Transverse colon (tissue), 4 donors: ENCODE measurements around the gene MEIS2. TPM values are rescaled to one million over a fixed set of nuclear protein-coding genes. Genes with fewer than 3 reads are reported as not detected.

ENCODE experiments used
- DNase-seq: peaks from one replicate; pipeline ENCODE4 v3.0.0-alpha.2; 2019
- H3K27ac ChIP-seq, 4 donors: fragments of 200-600 bp; sonication (generic); 2 replicates each; pipeline ENCODE4 v1.5.1; 2016 to 2018; ENCODE audit warnings: inconsistent platforms in 4 of 4
- H3K27me3 ChIP-seq: fragments of 200-600 bp; sonication (generic); 2 replicates; pipeline ENCODE4 v1.5.1; 2017; ENCODE audit warnings: inconsistent platforms
- H3K36me3 ChIP-seq, 4 donors: fragments of 200-600 bp; sonication (generic); 2 replicates each; pipeline ENCODE4 v1.5.1; 2017 to 2019; ENCODE audit warnings: inconsistent platforms in 4 of 4
- H3K4me1 ChIP-seq, 4 donors: fragments of 200-600 bp; sonication (generic); 2 replicates each; pipeline ENCODE4 v1.5.1; 2017 to 2020; ENCODE audit warnings: inconsistent platforms in 4 of 4
- H3K4me3 ChIP-seq, 4 donors: fragments of 200-600 bp; sonication (generic); 1 replicate in 1 of 4; 2 replicates in 3 of 4; pipeline versions ENCODE4 v1.5.1 to v1.6.1; 2017 to 2019; ENCODE audit warnings: inconsistent platforms in 4 of 4
- H3K9me3 ChIP-seq, 2 donors: fragments of 200-600 bp; sonication (generic); 2 replicates each; pipeline ENCODE4 v1.5.1; 2017 to 2019; ENCODE audit warnings: inconsistent platforms in 2 of 2
- EP300 ChIP-seq: sonication (generic); formaldehyde crosslinking; IDR thresholded peaks from one replicate; pipeline ENCODE4 v1.6.1; 2017; ENCODE audit warnings: antibody characterized with exemption, low read depth
- POLR2A ChIP-seq: fragments of 450-650 bp; IDR thresholded peaks from one replicate; pipeline ENCODE4 v1.6.1; 2016; ENCODE audit warnings: antibody characterized with exemption, mild to moderate bottlenecking, moderate library complexity
- POLR2AphosphoS5 ChIP-seq, 3 donors: sonication (generic); formaldehyde crosslinking; IDR thresholded peaks; one replicate each; pipeline ENCODE4 v1.6.1; 2016; ENCODE audit warnings: antibody characterized with exemption in 3 of 3
- WGBS, 2 donors: methylation state at CpG; one replicate each; pipeline ENCODE4 v1.1.5; 2018; ENCODE audit warnings: low coverage in 1 of 2; 5-methylcytosine and 5-hydroxymethylcytosine counted together
- in situ Hi-C, 4 donors: fragments of 200-750 bp; cut with MboI; loops; one replicate each; pipeline versions ENCODE4 v1.15.0 to v1.15.1; 2017; ENCODE audit warnings: low sequenced_read_pairs in 3 of 4, low pct_ligation_motif_present in 1 of 4, low pct_unique_long_range_greater_than_20kb in 1 of 4
- intact Hi-C: fragments of 100-400 bp; cut with DNase I; formaldehyde crosslinking; loops from one replicate; pipeline ENCODE4 v1.15.1; 2023; ENCODE audit warnings: low total_unique reads
- total RNA-seq, 4 donors: library from RNA; depleted of rRNA; stranded (reverse); fragments of >200 nt; gene quantifications; one replicate each; pipeline ENCODE4 v1.1.0, GENCODE V29; 2016
- TF ChIP-seq, protein P1 (sequence below), 5 experiments: fragments of 200-600 bp in 3 of 5; fragments of 450-650 bp in 2 of 5; sonication (generic) in 3 of 5; IDR thresholded peaks; 1 replicate in 2 of 5; 2 replicates in 3 of 5; pipeline ENCODE4 v1.5.1; 2016 to 2017; ENCODE audit warnings: antibody characterized with exemption in 5 of 5, inconsistent platforms in 3 of 5, mild to moderate bottlenecking in 2 of 5, moderate library complexity in 1 of 5

MEIS2 gene
- total RNA-seq, 4 donors from 2014 or later: 16.5 to 43.4 (median 32.7) TPM

DNA sequence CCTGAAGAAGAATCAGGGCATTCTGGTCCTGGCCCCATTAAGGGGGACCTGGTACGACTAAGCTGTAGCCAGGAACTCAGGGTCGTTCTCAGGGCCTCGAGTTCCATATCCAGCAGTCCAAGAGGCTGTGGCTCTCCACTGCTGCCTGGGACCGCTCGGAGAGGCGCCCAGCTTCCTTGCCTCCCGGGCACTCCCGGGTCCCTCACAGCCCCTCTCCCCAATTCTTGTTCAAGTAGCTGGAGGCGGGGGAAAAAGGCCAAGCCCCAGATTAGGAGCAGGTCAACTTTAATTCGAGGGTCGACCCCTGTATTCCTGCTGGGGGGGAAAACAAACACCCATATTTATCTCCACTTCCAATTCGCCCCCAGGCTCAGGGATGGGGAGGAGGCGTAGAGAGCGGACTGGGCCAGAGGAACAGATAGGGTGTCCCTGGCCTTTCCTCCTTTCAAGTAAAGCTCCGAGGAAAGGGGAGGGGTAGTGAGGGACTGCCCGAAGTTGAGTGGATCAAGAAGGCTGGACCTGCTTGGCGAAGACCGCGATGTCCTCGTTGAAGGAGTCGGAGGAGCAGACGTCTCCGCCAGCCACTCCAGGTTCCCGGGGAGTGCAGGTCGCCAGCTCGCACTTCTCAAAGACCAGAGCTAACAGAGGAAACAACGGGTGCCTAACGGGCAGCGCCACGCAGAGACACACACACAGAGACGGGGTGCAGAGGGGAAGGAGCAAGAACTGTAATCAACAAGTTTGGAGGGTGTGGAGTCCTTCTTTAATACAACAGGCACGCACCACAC is 4.4 kb downstream of the MEIS2 start:
- Histone ChIP-seq H3K27me3 (peaks cover 80% of the 10 kb centered on the region), H3K4me3 (peak overlapping the region; percentile 48 to 72 (median 70))
- DNase-seq: no peak

GRCh38 chr15:37094915-37095711 is 5.2 kb downstream of the MEIS2 start:
- Histone ChIP-seq H3K4me3 (peak overlapping the region; percentile 17 to 72 (median 59)), H3K27me3 (peaks cover 77% of the 10 kb centered on the region), H3K36me3 (no peaks in the 10 kb centered on the region), H3K9me3 (no peaks in the 10 kb centered on the region), H3K4me1 (peaks cover 0 to 17% (median 2%) of the 10 kb centered on the region in 4 donors), H3K27ac (peak overlapping the region; percentile 82 to 98 (median 90))
- DNase-seq: no peak
- intact Hi-C loops (loop anchor here (5.0 kb wide), 2 partner anchors 37 to 208 kb away; no protein-coding TSS in a partner anchor), in situ Hi-C loops (no loop called here)
- TF ChIP-seq POLR2AphosphoS5 (IDR thresholded peaks at IDR 0.05) (no peak), POLR2A (no peak), EP300 (no peak)
- WGBS, 2 donors: 24 to 35% methylated on average over 10 to 36 of the region's 36 CpGs

More for the DNA sequence above, 4.4 kb downstream of the MEIS2 start:
- H3K36me3 ChIP-seq: no peaks in the 10 kb centered on the region
- intact Hi-C loops (loop anchor here (5.0 kb wide), 2 partner anchors 36 to 209 kb away; no protein-coding TSS in a partner anchor), in situ Hi-C loops (no loop called here)
- H3K27ac ChIP-seq: peak overlapping the region; percentile 82 to 98 (median 90)
- no peaks in the 10 kb centered on the region for H3K9me3 ChIP-seq
- peaks cover 0 to 17% (median 2%) of the 10 kb centered on the region in 4 donors for H3K4me1 ChIP-seq
- 31 to 44% methylated on average over 4 to 32 of the region's 32 CpGs for WGBS, 2 donors
- TF ChIP-seq EP300: no peak
- no peak for TF ChIP-seq POLR2AphosphoS5 (IDR thresholded peaks at IDR 0.05)

DNA sequence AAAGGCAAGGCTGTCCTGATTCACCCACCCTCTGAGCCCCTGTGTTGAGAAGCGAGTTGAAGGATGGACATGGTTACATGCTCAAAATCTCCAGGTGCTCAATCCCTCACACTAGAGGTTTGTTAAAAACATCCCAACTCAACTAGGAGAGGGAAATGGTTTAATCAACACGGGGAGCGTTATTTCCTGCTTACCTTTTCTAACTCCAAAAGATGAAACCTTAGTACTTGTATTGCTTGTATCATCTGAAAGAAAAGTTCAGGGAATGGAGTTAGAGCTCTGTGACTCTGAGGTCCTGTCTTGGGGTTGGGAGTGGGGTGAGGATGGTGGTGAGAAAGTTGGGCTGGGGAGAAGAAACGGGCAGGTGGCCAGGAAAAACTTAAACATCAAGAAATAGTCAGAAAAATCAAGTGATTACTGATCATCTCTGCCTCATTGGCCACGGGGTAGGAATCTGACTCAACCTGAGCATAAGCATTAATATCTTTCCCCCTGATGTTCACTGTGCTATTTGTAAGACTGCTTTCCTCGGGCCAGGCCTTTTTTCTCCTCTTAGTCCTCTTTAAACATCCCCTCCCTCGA is 5.9 kb downstream of the MEIS2 start:
- in situ Hi-C loops (no loop called here), intact Hi-C loops (no loop called here)
- no peaks in the 10 kb centered on the region for H3K9me3 ChIP-seq
- no peaks in the 10 kb centered on the region for H3K36me3 ChIP-seq
- peak overlapping the region; percentile 82 to 98 (median 90) for H3K27ac ChIP-seq
- peak overlapping the region in 2 of 4 donors; percentile 48 to 72 for H3K4me3 ChIP-seq
- peaks cover 0 to 12% (median 2%) of the 10 kb centered on the region in 4 donors for H3K4me1 ChIP-seq
- WGBS, 2 donors: 32 to 40% methylated on average over 7 of the region's 7 CpGs
- no peak for TF ChIP-seq EP300
- TF ChIP-seq POLR2AphosphoS5 (IDR thresholded peaks at IDR 0.05): no peak
- TF ChIP-seq, protein P1, sequence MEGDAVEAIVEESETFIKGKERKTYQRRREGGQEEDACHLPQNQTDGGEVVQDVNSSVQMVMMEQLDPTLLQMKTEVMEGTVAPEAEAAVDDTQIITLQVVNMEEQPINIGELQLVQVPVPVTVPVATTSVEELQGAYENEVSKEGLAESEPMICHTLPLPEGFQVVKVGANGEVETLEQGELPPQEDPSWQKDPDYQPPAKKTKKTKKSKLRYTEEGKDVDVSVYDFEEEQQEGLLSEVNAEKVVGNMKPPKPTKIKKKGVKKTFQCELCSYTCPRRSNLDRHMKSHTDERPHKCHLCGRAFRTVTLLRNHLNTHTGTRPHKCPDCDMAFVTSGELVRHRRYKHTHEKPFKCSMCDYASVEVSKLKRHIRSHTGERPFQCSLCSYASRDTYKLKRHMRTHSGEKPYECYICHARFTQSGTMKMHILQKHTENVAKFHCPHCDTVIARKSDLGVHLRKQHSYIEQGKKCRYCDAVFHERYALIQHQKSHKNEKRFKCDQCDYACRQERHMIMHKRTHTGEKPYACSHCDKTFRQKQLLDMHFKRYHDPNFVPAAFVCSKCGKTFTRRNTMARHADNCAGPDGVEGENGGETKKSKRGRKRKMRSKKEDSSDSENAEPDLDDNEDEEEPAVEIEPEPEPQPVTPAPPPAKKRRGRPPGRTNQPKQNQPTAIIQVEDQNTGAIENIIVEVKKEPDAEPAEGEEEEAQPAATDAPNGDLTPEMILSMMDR (IDR thresholded peaks at IDR 0.05): no peak
- no peak for TF ChIP-seq POLR2A
- DNase-seq: no peak
- H3K27me3 ChIP-seq: peaks cover 70% of the 10 kb centered on the region

DNA sequence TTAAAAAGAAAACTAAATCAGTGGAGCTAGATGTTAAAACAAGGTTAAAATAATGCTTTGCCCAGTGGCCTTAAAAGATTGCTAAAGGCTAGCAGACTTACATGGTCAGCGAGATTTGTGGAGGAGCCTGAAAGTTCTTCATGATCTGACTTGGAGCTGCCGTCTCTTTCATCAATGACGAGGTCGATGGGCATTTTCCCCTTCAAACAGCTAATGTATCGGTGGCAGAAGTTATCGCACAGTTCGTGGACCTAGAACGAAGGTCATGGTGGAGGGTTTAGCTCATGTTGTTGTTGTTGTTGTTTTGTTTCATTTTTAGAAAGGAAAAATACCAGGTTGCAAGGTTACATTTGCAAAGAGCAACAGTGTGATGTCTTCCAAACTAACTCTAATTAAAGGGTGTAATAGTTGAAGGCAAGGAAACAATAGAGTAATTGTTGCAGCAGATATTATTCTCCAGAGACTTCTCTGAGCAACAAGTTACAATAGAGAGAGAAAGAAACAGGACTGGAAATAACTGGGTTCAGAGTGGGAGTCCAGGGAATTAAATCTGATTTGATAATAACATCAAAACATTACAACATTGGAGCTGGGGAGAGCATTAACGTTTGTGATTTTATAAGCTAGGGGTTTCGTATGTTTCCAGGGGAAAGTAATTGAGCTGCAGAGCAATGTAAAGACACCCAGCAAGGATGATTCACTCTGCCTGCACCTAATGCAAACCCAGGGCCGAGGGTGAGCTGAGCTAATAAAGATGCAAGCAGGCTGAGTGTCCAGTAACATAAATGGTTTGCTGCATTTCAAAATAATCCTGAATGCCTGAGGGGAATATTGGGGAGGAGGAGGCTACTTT is 6.6 kb downstream of the MEIS2 start:
- Histone ChIP-seq H3K27me3 (peaks cover 63% of the 10 kb centered on the region), H3K9me3 (no peaks in the 10 kb centered on the region), H3K27ac (peak overlapping the region; percentile 82 to 98 (median 90)), H3K4me1 (peaks cover 0 to 8% (median 2%) of the 10 kb centered on the region in 4 donors), H3K36me3 (no peaks in the 10 kb centered on the region), H3K4me3 (peak overlapping the region in 2 of 4 donors; percentile 48 to 72)
- no peak for TF ChIP-seq POLR2A
- TF ChIP-seq, protein P1 (IDR thresholded peaks at IDR 0.05): no peak
- intact Hi-C loops: no loop called here
- in situ Hi-C loops: no loop called here
- DNase-seq: no peak
- WGBS, 2 donors: 53 to 62% methylated on average over 11 of the region's 11 CpGs
